MM.1S (cell line): ENCODE results near the gene FILIP1.

Source experiments
- DNase-seq: peaks from one replicate; pipeline ENCODE4 v3.0.0-alpha.2; 2015
- H2AFZ ChIP-seq: fragments of 300-600 bp; sonication (generic); 2 replicates; pipeline ENCODE4 v1.6.0; 2016; ENCODE audit warnings: antibody characterized with exemption, low read length
- H3F3A ChIP-seq: fragments of 300-600 bp; sonication (generic); 2 replicates; pipeline ENCODE4 v1.6.1; 2016; ENCODE audit warnings: mild to moderate bottlenecking, antibody characterized with exemption, low read length, moderate library complexity, mixed read lengths; ENCODE audit not compliant: insufficient read depth
- H3K27ac ChIP-seq: fragments of 300-600 bp; sonication (generic); 2 replicates; pipeline ENCODE4 v1.5.1; 2016; ENCODE audit warnings: mild to moderate bottlenecking, low read length
- H3K27me3 ChIP-seq: fragments of 300-600 bp; sonication (generic); replicated peaks from 2 replicates; pipeline ENCODE4 v1.6.0; 2016; ENCODE audit warnings: low read length; ENCODE audit not compliant: insufficient read depth
- H3K36me3 ChIP-seq: fragments of 300-600 bp; sonication (generic); replicated peaks from 2 replicates; pipeline ENCODE4 v1.6.1; 2016; ENCODE audit warnings: mild to moderate bottlenecking, low read length, mixed read lengths; ENCODE audit not compliant: insufficient read depth
- H3K4me1 ChIP-seq: fragments of 300-600 bp; sonication (generic); 2 replicates; pipeline ENCODE4 v1.6.1; 2016; ENCODE audit warnings: low read length, mixed read lengths
- H3K4me2 ChIP-seq: fragments of 300-600 bp; sonication (generic); 2 replicates; pipeline ENCODE4 v1.6.0; 2016; ENCODE audit warnings: low read depth, low read length
- H3K4me3 ChIP-seq: fragments of 300-600 bp; sonication (generic); 2 replicates; pipeline ENCODE4 v1.5.1; 2016; ENCODE audit warnings: low read length, mixed read lengths
- H3K79me2 ChIP-seq: fragments of 300-600 bp; sonication (generic); 2 replicates; pipeline ENCODE4 v1.6.1; 2016; ENCODE audit warnings: mixed run types, low read length, mixed read lengths
- H3K9ac ChIP-seq: fragments of 300-600 bp; sonication (generic); 2 replicates; pipeline ENCODE4 v1.6.1; 2016; ENCODE audit warnings: low read length, mixed read lengths
- H3K9me2 ChIP-seq: fragments of 300-600 bp; sonication (generic); replicated peaks from 2 replicates; pipeline ENCODE4 v1.6.1; 2016; ENCODE audit warnings: mild to moderate bottlenecking, low read length, mixed read lengths; ENCODE audit not compliant: insufficient read depth
- H3K9me3 ChIP-seq: fragments of 300-600 bp; sonication (generic); replicated peaks from 2 replicates; pipeline ENCODE4 v1.6.1; 2016; ENCODE audit warnings: mild to moderate bottlenecking, low read length, mixed read lengths; ENCODE audit not compliant: insufficient read depth
- H4K20me1 ChIP-seq: fragments of 300-600 bp; sonication (generic); 2 replicates; pipeline ENCODE4 v1.6.1; 2016; ENCODE audit warnings: mild to moderate bottlenecking, low read length, moderate library complexity, mixed read lengths; ENCODE audit not compliant: insufficient read depth
- EZH2 ChIP-seq: fragments of 300-600 bp; sonication (generic); optimal IDR thresholded peaks from 2 replicates; pipeline ENCODE3; 2017; ENCODE audit warnings: low read depth, mild to moderate bottlenecking, antibody characterized with exemption, low read length, mixed read lengths
- EZH2phosphoT487 ChIP-seq: fragments of 300-600 bp; sonication (generic); IDR thresholded peaks from 2 replicates; pipeline ENCODE4 v1.6.1; 2018; ENCODE audit warnings: antibody characterized with exemption, low read length
- TF ChIP-seq, protein P1 (sequence below): fragments of 300-600 bp; sonication (generic); IDR thresholded peaks from 2 replicates; pipeline ENCODE4 v1.5.1; 2016; ENCODE audit warnings: antibody characterized with exemption, low read length, mixed read lengths

The FILIP1 gene

DNA sequence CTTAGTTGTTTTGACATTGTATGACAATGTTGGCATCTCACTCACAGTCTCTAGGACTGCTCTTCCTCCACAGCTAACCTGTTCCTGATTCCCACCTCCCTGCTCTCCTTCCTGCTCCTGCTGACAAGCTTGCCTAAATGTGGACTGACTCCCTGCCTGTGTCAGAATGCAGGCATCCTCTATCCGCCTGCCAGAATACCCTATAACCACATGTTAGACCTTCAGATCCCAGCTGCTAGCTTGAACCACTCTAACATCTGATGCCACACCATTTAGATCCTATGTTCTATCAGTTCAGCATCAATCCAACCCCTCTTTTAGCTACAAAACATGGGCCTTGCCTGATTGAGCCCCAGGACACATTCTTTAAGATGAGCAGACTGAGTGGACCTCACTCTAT lies 12.2 kb downstream of the FILIP1 start:
- H3K4me2 ChIP-seq = no peak overlapping the region
- no peak overlapping the region for H3K9ac ChIP-seq
- no peaks in the 10 kb centered on the region for H3F3A ChIP-seq
- H3K9me2 ChIP-seq = no peaks in the 10 kb centered on the region
- H2AFZ ChIP-seq = no peak overlapping the region
- no peaks in the 10 kb centered on the region for H3K4me1 ChIP-seq
- H3K4me3 ChIP-seq = no peak overlapping the region
- no peaks in the 10 kb centered on the region for H3K9me3 ChIP-seq
- no peak for DNase-seq
- TF ChIP-seq, protein P1, sequence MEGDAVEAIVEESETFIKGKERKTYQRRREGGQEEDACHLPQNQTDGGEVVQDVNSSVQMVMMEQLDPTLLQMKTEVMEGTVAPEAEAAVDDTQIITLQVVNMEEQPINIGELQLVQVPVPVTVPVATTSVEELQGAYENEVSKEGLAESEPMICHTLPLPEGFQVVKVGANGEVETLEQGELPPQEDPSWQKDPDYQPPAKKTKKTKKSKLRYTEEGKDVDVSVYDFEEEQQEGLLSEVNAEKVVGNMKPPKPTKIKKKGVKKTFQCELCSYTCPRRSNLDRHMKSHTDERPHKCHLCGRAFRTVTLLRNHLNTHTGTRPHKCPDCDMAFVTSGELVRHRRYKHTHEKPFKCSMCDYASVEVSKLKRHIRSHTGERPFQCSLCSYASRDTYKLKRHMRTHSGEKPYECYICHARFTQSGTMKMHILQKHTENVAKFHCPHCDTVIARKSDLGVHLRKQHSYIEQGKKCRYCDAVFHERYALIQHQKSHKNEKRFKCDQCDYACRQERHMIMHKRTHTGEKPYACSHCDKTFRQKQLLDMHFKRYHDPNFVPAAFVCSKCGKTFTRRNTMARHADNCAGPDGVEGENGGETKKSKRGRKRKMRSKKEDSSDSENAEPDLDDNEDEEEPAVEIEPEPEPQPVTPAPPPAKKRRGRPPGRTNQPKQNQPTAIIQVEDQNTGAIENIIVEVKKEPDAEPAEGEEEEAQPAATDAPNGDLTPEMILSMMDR = no peak
- TF ChIP-seq EZH2 = no peak
- no peak for TF ChIP-seq EZH2phosphoT487
- H3K36me3 ChIP-seq = no peaks in the 10 kb centered on the region
- no peaks in the 10 kb centered on the region for H3K27me3 ChIP-seq
- H4K20me1 ChIP-seq = no peaks in the 10 kb centered on the region
- H3K79me2 ChIP-seq = no peaks in the 10 kb centered on the region
- no peak overlapping the region for H3K27ac ChIP-seq

DNA sequence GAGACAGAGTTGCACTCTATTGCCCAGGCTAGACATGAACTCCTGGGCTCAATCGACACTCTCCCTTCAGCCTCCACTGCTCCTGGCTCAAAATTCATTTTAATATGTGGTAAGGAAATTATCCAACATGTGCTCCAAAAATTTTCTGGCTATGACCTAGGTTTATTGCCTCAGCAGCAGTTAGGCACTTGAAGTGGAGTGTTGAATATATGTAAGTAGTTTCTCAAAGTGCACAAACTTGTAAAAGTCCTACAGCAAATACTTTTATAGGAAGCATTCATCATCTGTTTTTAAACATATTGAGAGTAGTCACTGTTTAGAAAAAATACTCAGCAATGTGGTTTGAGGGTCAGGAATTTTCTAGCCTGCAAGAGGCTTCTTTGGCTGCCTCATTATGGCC lies 13.2 kb downstream of the FILIP1 start:
- no peak overlapping the region for H3K27ac ChIP-seq
- H3K9ac ChIP-seq = no peak overlapping the region
- no peaks in the 10 kb centered on the region for H3K36me3 ChIP-seq
- no peak overlapping the region for H3K4me2 ChIP-seq
- H3K27me3 ChIP-seq = no peaks in the 10 kb centered on the region
- H3K4me3 ChIP-seq = no peak overlapping the region
- H2AFZ ChIP-seq = no peak overlapping the region
- H4K20me1 ChIP-seq = no peaks in the 10 kb centered on the region
- no peaks in the 10 kb centered on the region for H3K79me2 ChIP-seq
- DNase-seq = no peak
- TF ChIP-seq EZH2phosphoT487 (no peak), EZH2 (no peak)
- TF ChIP-seq, protein P1 = no peak
- H3K9me3 ChIP-seq = no peaks in the 10 kb centered on the region
- no peaks in the 10 kb centered on the region for H3K9me2 ChIP-seq
- H3K4me1 ChIP-seq = no peaks in the 10 kb centered on the region
- no peaks in the 10 kb centered on the region for H3F3A ChIP-seq

DNA sequence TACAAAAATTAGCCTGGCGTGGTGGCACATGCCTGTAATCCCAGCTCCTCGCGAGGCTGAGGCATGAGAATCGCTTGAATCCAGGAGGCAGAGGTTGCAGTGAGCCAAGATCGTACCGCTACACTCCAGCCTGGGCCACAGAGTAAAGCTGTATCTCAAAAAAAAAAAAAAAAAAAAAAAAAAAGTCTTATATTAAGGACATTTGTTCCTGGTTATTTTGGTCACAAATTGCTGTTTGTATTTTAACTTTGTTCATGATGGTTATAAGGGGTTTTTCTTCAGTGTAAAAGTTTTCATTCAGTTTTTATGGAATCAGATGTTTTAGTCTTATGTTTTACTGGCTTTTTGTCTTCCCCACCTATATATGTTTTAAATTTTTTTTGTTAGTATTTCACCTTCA lies 13.9 kb downstream of the FILIP1 start:
- TF ChIP-seq EZH2phosphoT487 (no peak), EZH2 (no peak)
- TF ChIP-seq, protein P1 = no peak
- no peak overlapping the region for H3K4me3 ChIP-seq

DNA sequence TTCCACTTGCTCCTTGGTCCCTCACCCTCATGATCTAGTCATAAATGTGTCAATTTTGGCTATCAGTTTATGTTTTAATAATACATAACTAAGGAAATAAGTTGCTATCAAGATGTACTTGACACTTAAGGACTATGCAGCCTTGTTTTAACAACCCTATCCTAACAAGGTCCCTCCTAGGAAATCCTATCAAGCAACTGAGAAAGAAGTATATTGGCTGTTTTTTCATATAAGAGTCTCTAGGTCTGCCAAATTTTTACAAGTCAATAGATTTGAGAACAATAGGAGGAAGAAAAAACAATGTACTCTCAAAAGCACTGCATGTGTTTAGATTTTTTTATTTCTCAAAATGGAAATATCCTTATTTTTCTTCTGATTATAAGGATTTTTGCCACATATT lies 14.7 kb downstream of the FILIP1 start:
- no peaks in the 10 kb centered on the region for H3K79me2 ChIP-seq
- TF ChIP-seq, protein P1 = no peak
- TF ChIP-seq EZH2phosphoT487 = no peak
- no peak for TF ChIP-seq EZH2

More for the DNA sequence above, 13.9 kb downstream of the FILIP1 start:
- Histone ChIP-seq H3F3A (no peaks in the 10 kb centered on the region), H3K4me1 (no peaks in the 10 kb centered on the region), H4K20me1 (no peaks in the 10 kb centered on the region), H3K79me2 (no peaks in the 10 kb centered on the region), H3K9me3 (no peaks in the 10 kb centered on the region), H3K4me2 (no peak overlapping the region), H2AFZ (no peak overlapping the region), H3K9me2 (no peaks in the 10 kb centered on the region), H3K9ac (no peak overlapping the region), H3K27me3 (no peaks in the 10 kb centered on the region), H3K27ac (no peak overlapping the region), H3K36me3 (no peaks in the 10 kb centered on the region)
- no peak for DNase-seq

More for the DNA sequence above, 14.7 kb downstream of the FILIP1 start:
- H3K9me2 ChIP-seq = no peaks in the 10 kb centered on the region
- H3K4me3 ChIP-seq = no peak overlapping the region
- H2AFZ ChIP-seq = no peak overlapping the region
- no peaks in the 10 kb centered on the region for H3K36me3 ChIP-seq
- no peaks in the 10 kb centered on the region for H3K27me3 ChIP-seq
- H3K9ac ChIP-seq = no peak overlapping the region
- H3K4me2 ChIP-seq = no peak overlapping the region
- no peaks in the 10 kb centered on the region for H3K4me1 ChIP-seq
- no peak for DNase-seq
- H3F3A ChIP-seq = no peaks in the 10 kb centered on the region
- no peaks in the 10 kb centered on the region for H4K20me1 ChIP-seq
- H3K27ac ChIP-seq = no peak overlapping the region
- no peaks in the 10 kb centered on the region for H3K9me3 ChIP-seq
